Stimulated activated CD4-positive, alpha-beta T cell treated with anti-CD3 and anti-CD28 coated beads, Interleukin-15, amount 100 ng/mL, for 1 hour (primary cell): ENCODE measurements around the gene TEPSIN.

Experiments
- DNase-seq, 2 donors: peaks; one replicate each; pipeline ENCODE4 v3.0.0-alpha.2; 2020; ENCODE audit warnings: low read depth in 1 of 2, low spot score in 1 of 2

Gene TEPSIN

DNA sequence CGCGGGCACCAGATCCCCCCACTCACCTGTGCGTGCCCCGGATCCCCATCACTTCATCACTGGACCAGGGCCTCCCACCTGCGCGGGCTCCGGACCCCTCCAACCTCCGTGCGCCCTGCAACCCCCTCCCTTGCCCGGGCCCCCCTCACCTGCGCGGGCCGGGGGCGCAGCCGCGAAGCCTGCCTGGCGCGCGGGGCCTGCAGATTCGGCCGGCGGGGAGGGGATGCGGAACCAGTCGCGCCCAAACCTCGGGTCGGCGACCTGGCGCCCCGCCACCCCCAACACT lies 16.3 kb downstream of the TEPSIN start:
- DNase-seq: no peak

DNA sequence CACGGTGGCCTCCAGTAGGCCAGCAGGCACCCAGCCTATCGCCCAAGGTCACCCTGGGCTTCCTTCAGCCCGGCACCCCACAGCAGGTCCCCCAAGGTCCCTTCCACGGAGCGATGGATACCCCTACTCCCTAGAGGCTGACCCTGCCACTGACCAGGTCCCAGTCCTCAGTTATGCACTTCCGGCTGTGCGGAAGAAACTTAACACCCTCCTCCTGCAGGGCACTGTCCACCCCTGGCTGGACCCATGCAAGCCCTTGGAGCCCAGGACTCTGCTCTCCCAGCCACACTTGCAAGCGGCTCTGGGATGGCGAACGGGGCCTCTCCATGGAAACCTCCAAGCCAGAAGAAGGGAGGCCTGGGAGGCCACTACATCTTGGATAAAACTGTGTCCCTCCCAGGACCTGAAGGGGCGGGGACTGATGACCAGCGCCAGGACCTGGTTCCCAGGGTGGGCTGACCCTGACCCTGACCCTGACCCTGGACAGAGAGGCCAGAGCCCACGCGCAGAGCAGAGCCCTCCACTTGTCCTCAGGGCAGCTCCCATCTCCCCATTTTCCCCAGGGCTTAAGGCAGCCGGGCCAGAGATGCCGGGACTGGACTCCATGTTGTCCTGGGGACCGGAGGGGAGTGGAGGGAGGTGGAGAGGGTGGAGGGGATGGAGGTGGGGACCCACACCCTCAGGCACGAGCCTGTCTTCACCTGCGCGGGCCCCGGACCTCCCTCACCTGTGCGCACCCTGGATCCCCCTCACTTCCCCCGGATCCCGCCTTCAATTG lies 16.8 kb downstream of the TEPSIN start:
- no peak for DNase-seq

GRCh38 chr17:81221371-81221841 lies 17.4 kb downstream of the TEPSIN start:
- no peak for DNase-seq

GRCh38 chr17:81219476-81220180 lies 19.2 kb downstream of the TEPSIN start:
- DNase-seq: no peak

GRCh38 chr17:81218991-81219390 lies 19.9 kb downstream of the TEPSIN start:
- no peak for DNase-seq

DNA sequence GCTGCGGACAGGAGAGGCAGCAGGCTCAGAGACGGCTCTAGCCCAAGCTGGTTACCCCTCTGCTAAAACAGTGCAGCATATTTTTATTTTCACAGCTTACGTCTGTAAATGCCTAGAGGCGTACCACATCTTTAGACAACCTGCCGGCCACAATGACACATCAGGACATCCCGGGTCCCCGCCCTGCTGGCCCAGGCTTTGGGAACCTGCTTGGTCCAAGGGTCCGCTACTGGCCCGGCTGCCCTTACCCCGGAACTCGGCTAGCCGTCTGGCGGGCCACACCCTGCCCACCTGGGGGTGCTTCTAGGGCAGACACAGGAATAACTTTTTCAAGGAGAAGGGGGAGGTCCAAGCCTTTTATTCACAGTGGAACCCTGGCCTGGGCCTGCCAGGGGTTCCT lies 20.4 kb downstream of the TEPSIN start:
- DNase-seq: no peak

- no peak for DNase-seq
Observed at GRCh38 chr17:81217491-81217890, 21.4 kb downstream of the TEPSIN start.

DNA sequence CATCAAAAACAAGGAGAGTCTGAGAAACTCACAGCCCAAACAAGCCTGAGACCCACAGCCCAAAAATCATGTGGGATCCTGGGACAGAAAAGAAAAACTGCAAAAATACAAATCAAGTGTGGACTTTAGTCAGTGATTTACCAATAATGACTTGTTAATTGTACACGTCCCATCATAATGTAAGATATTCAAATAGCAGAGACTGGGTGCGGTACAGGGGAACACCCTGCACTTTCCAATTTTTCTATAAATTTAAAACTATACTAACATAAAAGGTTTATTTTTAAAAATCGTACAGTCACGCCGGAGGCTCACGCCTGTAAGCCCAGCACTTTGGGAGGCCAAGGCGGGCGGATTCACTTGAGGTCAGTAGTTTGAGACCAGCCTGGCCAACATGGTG lies 24.9 kb downstream of the TEPSIN start:
- no peak for DNase-seq

DNA sequence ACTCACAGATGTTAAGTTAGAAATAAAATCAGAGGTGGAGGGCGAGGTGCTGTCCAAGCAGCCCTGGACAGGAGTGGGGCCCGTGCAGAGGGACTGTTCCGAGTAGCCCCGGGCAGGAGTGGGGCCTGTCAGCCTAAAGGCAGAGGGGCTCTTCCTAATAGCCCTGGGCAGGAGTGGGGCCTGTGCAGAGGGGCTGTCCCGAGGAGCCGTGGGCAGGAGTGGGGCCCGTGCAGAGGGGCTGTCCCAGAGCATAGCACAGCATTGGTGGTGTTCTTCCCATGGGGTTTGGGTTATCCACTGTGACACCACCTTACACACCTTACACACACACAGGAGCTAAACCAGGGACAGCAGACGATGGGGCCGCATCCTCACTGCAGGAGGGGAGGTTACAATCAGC lies 26.5 kb downstream of the TEPSIN start:
- no peak for DNase-seq

GRCh38 chr17:81210868-81211267 lies 28.0 kb downstream of the TEPSIN start:
- no peak for DNase-seq

GRCh38 chr17:81210466-81210865 lies 28.4 kb downstream of the TEPSIN start:
- DNase-seq: no peak

GRCh38 chr17:81209141-81209540 lies 29.7 kb downstream of the TEPSIN start:
- no peak for DNase-seq

- DNase-seq: no peak
Observed at GRCh38 chr17:81208651-81209050, 30.2 kb downstream of the TEPSIN start.

DNA sequence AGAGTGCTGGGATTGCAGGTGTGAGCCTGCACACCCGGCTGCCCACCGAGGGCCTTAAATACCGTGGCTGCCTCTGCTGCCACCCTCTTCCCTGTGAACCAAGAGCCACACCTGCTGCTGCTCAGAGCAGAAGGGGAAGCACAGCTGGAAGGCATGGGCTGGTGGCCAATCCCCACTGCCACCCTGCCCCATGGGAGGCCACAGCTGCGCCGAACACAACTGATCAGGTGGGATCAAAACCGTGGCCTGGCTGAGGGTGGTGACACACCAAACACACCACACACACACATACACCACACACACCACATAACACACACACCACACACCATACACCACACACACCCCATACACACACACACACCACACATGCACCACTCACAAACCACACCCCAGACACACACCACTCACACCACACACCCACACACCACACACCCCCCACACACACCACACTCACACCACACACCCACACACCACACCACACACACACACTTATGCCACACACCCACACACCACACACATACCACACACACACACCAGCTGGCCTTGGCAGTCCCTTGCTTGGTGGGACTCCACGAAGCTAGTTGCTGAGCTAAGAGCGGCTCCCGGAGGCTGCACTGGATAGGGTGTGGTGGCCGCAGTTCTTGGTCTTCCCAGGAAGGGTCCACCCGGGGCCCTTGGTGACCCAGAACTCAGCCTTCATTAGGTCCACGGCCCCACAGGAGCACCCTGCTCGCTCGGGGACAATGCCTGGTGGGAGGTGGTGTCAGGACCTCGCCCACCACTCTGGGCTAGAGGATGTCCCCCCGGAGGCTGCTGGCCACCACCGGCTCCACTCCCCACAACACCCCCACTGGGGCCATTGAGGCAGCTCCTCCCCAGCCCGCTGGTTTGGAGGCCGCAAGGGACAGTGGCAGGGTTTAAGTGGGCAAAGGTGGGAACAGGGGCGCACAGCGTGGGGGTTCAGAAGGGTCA lies 31.0 kb downstream of the TEPSIN start:
- no peak for DNase-seq

DNA sequence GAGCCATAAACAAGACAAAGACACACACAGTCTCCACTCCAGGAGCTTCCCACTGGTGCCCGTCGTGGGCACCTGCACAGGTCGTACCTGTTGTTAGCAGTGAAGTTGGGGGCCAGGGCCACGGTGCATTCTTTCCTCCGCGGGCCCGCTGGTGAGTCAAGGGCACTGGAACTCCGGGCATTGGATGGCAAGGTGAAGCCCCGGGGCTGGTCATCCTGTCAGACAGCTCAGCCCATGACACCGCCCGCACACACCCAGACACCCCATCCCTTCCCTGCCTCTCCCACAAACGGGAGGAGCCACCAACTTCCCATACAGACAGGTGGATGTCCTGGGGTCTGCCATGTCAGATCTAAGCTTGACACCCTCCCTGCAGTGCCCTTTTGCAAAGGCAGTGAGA lies 32.2 kb downstream of the TEPSIN start:
- DNase-seq: no peak

GRCh38 chr17:81206166-81206565 lies 32.7 kb downstream of the TEPSIN start:
- DNase-seq: no peak

GRCh38 chr17:81204578-81204977 lies 34.3 kb downstream of the TEPSIN start:
- DNase-seq: no peak

GRCh38 chr17:81203136-81203535 lies 35.7 kb downstream of the TEPSIN start:
- DNase-seq: no peak

DNA sequence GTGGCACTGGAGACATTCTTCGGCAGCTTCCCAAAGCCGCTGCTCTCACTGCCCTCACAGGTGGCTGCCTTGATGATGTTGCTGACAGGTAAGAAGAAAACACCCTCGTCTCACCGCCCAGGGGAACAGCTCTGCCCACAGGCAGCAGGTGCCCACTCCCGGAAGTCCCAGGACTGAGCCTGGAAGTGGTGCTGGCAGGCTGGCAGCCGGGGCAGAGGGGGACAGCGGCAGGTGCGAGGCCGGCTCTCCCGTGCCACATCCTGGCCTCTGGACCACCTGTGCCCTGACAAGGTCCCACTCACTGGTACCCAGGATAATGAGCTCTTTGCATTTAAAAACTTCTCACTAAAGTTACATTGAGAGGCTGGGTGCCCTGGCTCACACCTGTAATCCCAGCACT lies 36.5 kb downstream of the TEPSIN start:
- DNase-seq: no peak

GRCh38 chr17:81200695-81201580 lies 37.9 kb downstream of the TEPSIN start:
- DNase-seq: no peak

GRCh38 chr17:81200201-81200600 lies 38.7 kb downstream of the TEPSIN start:
- DNase-seq: no peak
